Measurements from ENCODE around the gene IGFBP1.
"Not testable (repeated sequence)": the region's sequence is repeated elsewhere in the genome, so short reads cannot be mapped to it uniquely, and the experiment has no call there.

IGFBP1 gene

GRCh38 chr7:45940237-45940781 is 52.0 kb downstream of the IGFBP1 start:
- DNase-seq = not testable (repeated sequence)

- no peak for DNase-seq
These were observed 52.7 kb downstream of the IGFBP1 start for GRCh38 chr7:45940939-45941338.
